ENCODE results near the gene PPP1R37.

PPP1R37 gene

DNA sequence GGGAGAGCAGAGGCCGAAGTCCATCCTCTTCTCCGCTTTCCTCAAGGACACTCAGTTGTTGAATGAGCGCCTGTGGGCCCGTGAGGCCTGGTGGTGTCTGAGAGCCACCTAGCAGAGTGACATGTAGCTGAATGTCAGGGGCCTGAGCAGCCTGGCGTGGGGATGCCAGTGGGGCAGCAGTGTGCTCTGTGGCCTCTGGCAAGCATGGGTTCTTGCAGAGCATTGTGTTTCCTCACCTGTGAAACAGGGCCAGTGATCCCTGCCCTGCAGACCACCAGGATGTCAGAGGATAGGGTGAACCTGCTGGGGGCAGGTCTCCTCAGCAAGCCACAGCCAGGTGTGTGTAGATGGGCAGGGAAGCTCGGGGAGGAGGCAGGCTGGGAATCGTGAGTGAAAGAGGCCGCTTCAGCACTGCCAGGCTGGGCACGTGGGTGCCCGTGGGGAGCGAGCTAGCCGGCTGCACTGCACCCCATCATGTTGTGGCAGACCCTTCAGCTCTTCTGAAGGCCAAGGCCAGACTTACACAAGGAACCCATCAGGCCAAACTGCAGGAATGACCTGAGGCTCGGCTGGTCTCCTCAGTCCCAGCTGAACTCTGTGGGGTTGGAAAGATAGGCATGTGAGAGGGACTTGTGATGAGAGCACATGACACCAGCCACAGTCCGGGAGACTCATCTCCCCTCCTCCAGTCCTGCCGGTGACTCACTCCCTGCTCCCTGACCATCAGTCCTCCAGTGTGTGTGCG, 5.0 kb downstream of the PPP1R37 start:
- no peaks in the 10 kb centered on the region for H3K9me3 ChIP-seq (ENCODE audit: control insufficient read depth, insufficient read depth, low read depth, low read length)
- H3K4me1 ChIP-seq (ENCODE audit: control insufficient read depth, insufficient read depth, low read length) = peaks cover 33% of the 10 kb centered on the region
- H3K27ac ChIP-seq (ENCODE audit: extremely low read depth, low read depth, low read length) = no peak overlapping the region
- peaks cover 7 to 36% of the 10 kb centered on the region in 2 experiments; a peak in 2 of 3 replicates for H3K36me3 ChIP-seq (ENCODE audit: control insufficient read depth in 2 of 2, insufficient read depth in 1 of 2, low read length in 2 of 2)
- ChIA-PET POLR2A (interaction anchor here (1.3 to 1.7 kb wide), 4 partner anchors 8 to 80 kb away, joined by 4 to 8 read pairs (median 4); partner anchors contain the start of genes BLOC1S3, CLASRP and TRAPPC6A), CTCF (interaction anchor here (0.5 to 2.7 kb wide), 6 partner anchors 8 to 133 kb away, joined by 3 to 24 read pairs (median 4); no protein-coding TSS in a partner anchor)
- TF ChIP-seq ZBTB20 (tag by site-specific recombination; IDR thresholded peaks at IDR 0.05) = peak; percentile 31; the same call in 1 of the 2 replicates
- 0 out of 2 replicates have a peak, but pooled peaks have one; percentile 8 for TF ChIP-seq SP7 (tag by site-specific recombination; IDR thresholded peaks at IDR 0.05)
- TF ChIP-seq ZNF24 (tag by site-specific recombination; IDR thresholded peaks at IDR 0.05) = no peak
- peak; percentile 68 for TF ChIP-seq GLIS2 (tag by site-specific recombination; IDR thresholded peaks at IDR 0.05)
- TF ChIP-seq, protein P1, sequence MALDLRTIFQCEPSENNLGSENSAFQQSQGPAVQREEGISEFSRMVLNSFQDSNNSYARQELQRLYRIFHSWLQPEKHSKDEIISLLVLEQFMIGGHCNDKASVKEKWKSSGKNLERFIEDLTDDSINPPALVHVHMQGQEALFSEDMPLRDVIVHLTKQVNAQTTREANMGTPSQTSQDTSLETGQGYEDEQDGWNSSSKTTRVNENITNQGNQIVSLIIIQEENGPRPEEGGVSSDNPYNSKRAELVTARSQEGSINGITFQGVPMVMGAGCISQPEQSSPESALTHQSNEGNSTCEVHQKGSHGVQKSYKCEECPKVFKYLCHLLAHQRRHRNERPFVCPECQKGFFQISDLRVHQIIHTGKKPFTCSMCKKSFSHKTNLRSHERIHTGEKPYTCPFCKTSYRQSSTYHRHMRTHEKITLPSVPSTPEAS (tag by site-specific recombination; IDR thresholded peaks at IDR 0.05) = 0 out of 2 replicates have a peak, but pooled peaks have one; percentile 15
- TF ChIP-seq, protein P2, sequence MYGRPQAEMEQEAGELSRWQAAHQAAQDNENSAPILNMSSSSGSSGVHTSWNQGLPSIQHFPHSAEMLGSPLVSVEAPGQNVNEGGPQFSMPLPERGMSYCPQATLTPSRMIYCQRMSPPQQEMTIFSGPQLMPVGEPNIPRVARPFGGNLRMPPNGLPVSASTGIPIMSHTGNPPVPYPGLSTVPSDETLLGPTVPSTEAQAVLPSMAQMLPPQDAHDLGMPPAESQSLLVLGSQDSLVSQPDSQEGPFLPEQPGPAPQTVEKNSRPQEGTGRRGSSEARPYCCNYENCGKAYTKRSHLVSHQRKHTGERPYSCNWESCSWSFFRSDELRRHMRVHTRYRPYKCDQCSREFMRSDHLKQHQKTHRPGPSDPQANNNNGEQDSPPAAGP (tag by site-specific recombination; IDR thresholded peaks at IDR 0.05) = peak; percentile 17; the same call in 1 of the 2 replicates
- TF ChIP-seq, protein P3, sequence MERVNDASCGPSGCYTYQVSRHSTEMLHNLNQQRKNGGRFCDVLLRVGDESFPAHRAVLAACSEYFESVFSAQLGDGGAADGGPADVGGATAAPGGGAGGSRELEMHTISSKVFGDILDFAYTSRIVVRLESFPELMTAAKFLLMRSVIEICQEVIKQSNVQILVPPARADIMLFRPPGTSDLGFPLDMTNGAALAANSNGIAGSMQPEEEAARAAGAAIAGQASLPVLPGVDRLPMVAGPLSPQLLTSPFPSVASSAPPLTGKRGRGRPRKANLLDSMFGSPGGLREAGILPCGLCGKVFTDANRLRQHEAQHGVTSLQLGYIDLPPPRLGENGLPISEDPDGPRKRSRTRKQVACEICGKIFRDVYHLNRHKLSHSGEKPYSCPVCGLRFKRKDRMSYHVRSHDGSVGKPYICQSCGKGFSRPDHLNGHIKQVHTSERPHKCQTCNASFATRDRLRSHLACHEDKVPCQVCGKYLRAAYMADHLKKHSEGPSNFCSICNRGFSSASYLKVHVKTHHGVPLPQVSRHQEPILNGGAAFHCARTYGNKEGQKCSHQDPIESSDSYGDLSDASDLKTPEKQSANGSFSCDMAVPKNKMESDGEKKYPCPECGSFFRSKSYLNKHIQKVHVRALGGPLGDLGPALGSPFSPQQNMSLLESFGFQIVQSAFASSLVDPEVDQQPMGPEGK (tag by site-specific recombination; IDR thresholded peaks at IDR 0.05) = peak; percentile 65; the same call in 1 of the 2 replicates
- peak; percentile 35; the same call in 1 of the 2 replicates for TF ChIP-seq BCL11A (tag by site-specific recombination; IDR thresholded peaks at IDR 0.05; ENCODE audit: low read depth)
- TF ChIP-seq ZNF585B (tag by site-specific recombination; IDR thresholded peaks at IDR 0.05) = no peak
- 0 out of 2 replicates have a peak, but pooled peaks have one; percentile 34 for TF ChIP-seq ZFP37 (tag by site-specific recombination; IDR thresholded peaks at IDR 0.05)
- 0 out of 2 replicates have a peak, but pooled peaks have one; percentile 19 for TF ChIP-seq ZFHX2 (tag by site-specific recombination; conservative IDR thresholded peaks at IDR 0.05)
- peak; percentile 69; the same call in 1 of the 2 replicates for TF ChIP-seq ZNF600 (tag by site-specific recombination; IDR thresholded peaks at IDR 0.05)
- TF ChIP-seq ZNF416 (tag by site-specific recombination; IDR thresholded peaks at IDR 0.05) = no peak
- no peak for TF ChIP-seq KLF10 (tag by site-specific recombination; IDR thresholded peaks at IDR 0.05)
- TF ChIP-seq ZEB2 (tag by site-specific recombination; IDR thresholded peaks at IDR 0.05) = peak; percentile 57; the same call in 1 of the 2 replicates
- TF ChIP-seq GLIS1 (tag by site-specific recombination; IDR thresholded peaks at IDR 0.05) = peak; percentile 95
- H3K4me3 ChIP-seq (ENCODE audit: low read depth, low read length) = no peak overlapping the region

DNA sequence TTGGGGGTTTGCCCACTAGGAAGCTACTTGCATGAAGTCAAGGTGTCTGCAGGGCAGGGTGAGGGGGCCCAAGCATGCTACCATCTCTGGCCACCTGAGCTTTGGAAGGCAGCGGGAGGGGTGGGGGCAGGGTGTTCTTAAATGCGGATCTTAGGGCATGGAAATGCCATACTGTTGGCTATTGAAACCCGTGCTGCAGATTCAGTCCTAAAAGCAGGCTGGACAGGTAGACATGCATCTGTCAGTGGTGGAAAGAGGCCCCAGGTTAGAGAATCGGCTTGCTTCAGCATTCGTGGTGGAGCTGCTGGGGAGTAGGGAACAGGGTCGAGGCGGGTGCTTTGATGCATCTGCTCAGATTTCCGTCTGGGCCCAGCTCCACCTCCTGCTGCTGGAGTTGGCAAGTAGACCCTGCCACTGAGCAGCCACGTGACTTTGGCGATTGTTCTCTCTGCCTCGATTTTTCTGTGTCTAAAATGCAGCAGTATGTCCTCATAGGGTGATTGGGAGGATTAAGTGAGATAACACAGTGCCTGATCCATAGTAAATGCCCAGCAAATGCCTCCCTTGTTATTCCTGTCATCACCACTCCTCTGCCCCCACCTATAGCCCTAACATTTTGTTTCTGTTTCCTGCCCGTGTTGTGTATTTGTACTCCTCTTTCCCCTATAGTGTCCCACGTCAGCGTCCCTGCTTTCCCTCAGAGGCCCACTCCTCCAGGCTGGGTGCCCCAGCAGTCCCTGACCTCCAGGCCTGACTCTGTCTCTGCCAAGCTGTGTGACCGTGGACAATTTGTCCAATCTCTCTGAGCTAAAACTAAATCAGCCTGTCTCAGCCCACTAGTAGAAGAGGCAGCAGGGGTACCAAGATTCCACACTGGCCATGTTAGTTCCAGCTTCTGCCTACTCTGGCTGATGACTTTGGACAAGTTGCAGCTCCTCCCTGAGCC, 5.8 kb downstream of the PPP1R37 start:
- no peaks in the 10 kb centered on the region for H3K9me3 ChIP-seq (ENCODE audit: control insufficient read depth, insufficient read depth, low read depth, low read length)
- H3K4me3 ChIP-seq (ENCODE audit: low read depth, low read length) = no peak overlapping the region
- POLR2A ChIA-PET = interaction anchor here (1.3 to 1.7 kb wide), 4 partner anchors 9 to 79 kb away, joined by 4 to 8 read pairs (median 4); partner anchors contain the start of genes BLOC1S3, CLASRP and TRAPPC6A
- peaks cover 7 to 36% of the 10 kb centered on the region in 2 experiments; a peak in 2 of 3 replicates for H3K36me3 ChIP-seq (ENCODE audit: control insufficient read depth in 2 of 2, insufficient read depth in 1 of 2, low read length in 2 of 2)
- CTCF ChIA-PET = interaction anchor here (0.5 to 2.7 kb wide), 7 partner anchors 8 to 206 kb away, joined by 3 to 24 read pairs (median 4); no protein-coding TSS in a partner anchor
- peaks cover 39% of the 10 kb centered on the region for H3K4me1 ChIP-seq (ENCODE audit: control insufficient read depth, insufficient read depth, low read length)
- no peak overlapping the region for H3K27ac ChIP-seq (ENCODE audit: extremely low read depth, low read depth, low read length)
- TF ChIP-seq ZNF121 (tag by site-specific recombination; IDR thresholded peaks at IDR 0.05) (no peak), TCF7L2 (IDR thresholded peaks at IDR 0.05; ENCODE audit: borderline replicate concordance, low read depth, low read length) (no peak), ZIC2 (tag by site-specific recombination; IDR thresholded peaks at IDR 0.05) (0 out of 2 replicates have a peak, but pooled peaks have one; percentile 8), REPIN1 (tag by site-specific recombination; IDR thresholded peaks at IDR 0.05; ENCODE audit: low read depth) (no peak), ZXDB (tag by site-specific recombination; IDR thresholded peaks at IDR 0.05) (no peak)
- TF ChIP-seq, protein P4, sequence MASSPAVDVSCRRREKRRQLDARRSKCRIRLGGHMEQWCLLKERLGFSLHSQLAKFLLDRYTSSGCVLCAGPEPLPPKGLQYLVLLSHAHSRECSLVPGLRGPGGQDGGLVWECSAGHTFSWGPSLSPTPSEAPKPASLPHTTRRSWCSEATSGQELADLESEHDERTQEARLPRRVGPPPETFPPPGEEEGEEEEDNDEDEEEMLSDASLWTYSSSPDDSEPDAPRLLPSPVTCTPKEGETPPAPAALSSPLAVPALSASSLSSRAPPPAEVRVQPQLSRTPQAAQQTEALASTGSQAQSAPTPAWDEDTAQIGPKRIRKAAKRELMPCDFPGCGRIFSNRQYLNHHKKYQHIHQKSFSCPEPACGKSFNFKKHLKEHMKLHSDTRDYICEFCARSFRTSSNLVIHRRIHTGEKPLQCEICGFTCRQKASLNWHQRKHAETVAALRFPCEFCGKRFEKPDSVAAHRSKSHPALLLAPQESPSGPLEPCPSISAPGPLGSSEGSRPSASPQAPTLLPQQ (tag by site-specific recombination; IDR thresholded peaks at IDR 0.05) = 0 out of 2 replicates have a peak, but pooled peaks have one; percentile 33

All from HEK293 (cell line).